Neural cell (in vitro differentiated cells): ENCODE data around the gene HOXC5.

ENCODE experiments used
- EP300 ChIP-seq: fragments of 450-650 bp; conservative IDR thresholded peaks from 2 replicates; pipeline ENCODE4 v1.6.1; 2014; ENCODE audit warnings: antibody characterized with exemption, mild to moderate bottlenecking, moderate library complexity; ENCODE audit not compliant: poor library complexity, severe bottlenecking
- REST ChIP-seq: IDR thresholded peaks from 2 replicates; pipeline ENCODE4 v1.6.1; 2012; ENCODE audit warnings: borderline replicate concordance
- SMC3 ChIP-seq: fragments of 450-650 bp; conservative IDR thresholded peaks from 2 replicates; pipeline ENCODE4 v1.6.1; 2014; ENCODE audit warnings: antibody characterized with exemption, mild to moderate bottlenecking, moderate library complexity; ENCODE audit not compliant: poor library complexity
- TAF1 ChIP-seq: IDR thresholded peaks from 2 replicates; pipeline ENCODE4 v1.6.1; 2012; ENCODE audit warnings: low read depth
- TF ChIP-seq, protein P1 (sequence below): fragments of 450-650 bp; IDR thresholded peaks from 2 replicates; pipeline ENCODE4 v1.5.1; 2014; ENCODE audit warnings: antibody characterized with exemption, mild to moderate bottlenecking, moderate library complexity; ENCODE audit not compliant: poor library complexity, severe bottlenecking

DNA sequence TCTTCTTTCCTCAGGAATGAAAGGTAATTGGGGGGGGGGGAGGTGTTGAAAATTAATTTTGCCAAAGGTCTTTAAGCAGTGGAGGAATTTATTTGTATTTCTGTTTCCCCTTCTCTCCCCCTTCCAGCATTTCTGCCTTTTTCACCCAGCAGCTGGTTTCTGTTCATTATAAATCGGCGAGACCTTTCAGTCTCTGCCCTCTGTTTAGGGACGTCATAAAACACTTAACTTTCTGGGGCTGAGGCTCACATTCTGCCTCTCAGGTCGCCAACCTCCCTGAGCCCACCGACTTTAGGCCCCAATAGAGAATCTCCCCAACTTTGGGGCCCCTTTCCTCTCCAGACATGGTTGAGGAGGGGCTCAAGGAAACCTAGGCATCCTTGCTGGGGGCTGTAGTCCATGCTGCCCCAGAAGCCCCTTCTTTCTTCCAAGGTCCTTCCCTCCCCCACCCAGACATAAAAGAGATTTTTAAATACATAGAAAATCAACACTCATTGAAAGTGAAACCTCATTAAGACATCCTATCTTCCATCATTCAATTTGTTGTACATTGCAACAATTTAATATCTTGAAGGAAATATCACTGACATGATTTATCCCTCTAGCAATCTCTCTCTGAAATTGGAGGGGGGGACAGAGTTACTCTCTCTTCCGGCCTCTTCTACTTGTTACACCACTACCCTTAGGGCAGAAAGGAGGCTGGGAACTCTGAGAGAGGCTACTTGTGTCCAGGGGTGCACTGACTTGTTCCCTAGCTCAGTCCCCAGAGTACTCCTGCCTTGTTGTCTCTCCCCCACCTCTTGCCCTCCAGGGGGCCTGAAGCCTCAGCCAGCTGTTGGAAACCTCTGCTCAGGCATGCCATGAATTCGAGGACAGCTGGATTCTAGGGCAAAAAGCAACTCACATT is 7.1 kb upstream of the HOXC5 start:
- no peak for TF ChIP-seq REST
- no peak for TF ChIP-seq EP300
- TF ChIP-seq, protein P1, sequence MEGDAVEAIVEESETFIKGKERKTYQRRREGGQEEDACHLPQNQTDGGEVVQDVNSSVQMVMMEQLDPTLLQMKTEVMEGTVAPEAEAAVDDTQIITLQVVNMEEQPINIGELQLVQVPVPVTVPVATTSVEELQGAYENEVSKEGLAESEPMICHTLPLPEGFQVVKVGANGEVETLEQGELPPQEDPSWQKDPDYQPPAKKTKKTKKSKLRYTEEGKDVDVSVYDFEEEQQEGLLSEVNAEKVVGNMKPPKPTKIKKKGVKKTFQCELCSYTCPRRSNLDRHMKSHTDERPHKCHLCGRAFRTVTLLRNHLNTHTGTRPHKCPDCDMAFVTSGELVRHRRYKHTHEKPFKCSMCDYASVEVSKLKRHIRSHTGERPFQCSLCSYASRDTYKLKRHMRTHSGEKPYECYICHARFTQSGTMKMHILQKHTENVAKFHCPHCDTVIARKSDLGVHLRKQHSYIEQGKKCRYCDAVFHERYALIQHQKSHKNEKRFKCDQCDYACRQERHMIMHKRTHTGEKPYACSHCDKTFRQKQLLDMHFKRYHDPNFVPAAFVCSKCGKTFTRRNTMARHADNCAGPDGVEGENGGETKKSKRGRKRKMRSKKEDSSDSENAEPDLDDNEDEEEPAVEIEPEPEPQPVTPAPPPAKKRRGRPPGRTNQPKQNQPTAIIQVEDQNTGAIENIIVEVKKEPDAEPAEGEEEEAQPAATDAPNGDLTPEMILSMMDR: no peak
- no peak for TF ChIP-seq SMC3
- no peak for TF ChIP-seq TAF1
